ENCODE measurements around the gene KLRG1.

GRCh38 chr12:8980137-8980536, 9.2 kb upstream of the KLRG1 start:
- TF ChIP-seq, protein P1, sequence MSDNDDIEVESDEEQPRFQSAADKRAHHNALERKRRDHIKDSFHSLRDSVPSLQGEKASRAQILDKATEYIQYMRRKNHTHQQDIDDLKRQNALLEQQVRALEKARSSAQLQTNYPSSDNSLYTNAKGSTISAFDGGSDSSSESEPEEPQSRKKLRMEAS (IDR thresholded peaks at IDR 0.05), result no peak
- no peak for TF ChIP-seq CTCF (IDR thresholded peaks at IDR 0.05; ENCODE audit: low read depth, low read length, missing input control)
- TF ChIP-seq GABPA (IDR thresholded peaks at IDR 0.05 in 1 of 2, conservative IDR thresholded peaks at IDR 0.05 in 1 of 2), result no peak
- no peak for TF ChIP-seq FOXA2 (IDR thresholded peaks at IDR 0.05)
- TF ChIP-seq RXRA (IDR thresholded peaks at IDR 0.05), result no peak
- TF ChIP-seq, protein P2, sequence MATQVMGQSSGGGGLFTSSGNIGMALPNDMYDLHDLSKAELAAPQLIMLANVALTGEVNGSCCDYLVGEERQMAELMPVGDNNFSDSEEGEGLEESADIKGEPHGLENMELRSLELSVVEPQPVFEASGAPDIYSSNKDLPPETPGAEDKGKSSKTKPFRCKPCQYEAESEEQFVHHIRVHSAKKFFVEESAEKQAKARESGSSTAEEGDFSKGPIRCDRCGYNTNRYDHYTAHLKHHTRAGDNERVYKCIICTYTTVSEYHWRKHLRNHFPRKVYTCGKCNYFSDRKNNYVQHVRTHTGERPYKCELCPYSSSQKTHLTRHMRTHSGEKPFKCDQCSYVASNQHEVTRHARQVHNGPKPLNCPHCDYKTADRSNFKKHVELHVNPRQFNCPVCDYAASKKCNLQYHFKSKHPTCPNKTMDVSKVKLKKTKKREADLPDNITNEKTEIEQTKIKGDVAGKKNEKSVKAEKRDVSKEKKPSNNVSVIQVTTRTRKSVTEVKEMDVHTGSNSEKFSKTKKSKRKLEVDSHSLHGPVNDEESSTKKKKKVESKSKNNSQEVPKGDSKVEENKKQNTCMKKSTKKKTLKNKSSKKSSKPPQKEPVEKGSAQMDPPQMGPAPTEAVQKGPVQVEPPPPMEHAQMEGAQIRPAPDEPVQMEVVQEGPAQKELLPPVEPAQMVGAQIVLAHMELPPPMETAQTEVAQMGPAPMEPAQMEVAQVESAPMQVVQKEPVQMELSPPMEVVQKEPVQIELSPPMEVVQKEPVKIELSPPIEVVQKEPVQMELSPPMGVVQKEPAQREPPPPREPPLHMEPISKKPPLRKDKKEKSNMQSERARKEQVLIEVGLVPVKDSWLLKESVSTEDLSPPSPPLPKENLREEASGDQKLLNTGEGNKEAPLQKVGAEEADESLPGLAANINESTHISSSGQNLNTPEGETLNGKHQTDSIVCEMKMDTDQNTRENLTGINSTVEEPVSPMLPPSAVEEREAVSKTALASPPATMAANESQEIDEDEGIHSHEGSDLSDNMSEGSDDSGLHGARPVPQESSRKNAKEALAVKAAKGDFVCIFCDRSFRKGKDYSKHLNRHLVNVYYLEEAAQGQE (IDR thresholded peaks at IDR 0.05), result no peak

Measured in liver (tissue), 3 donors.